Measurements from ENCODE around the gene EZR. TPM values are rescaled to one million over a fixed set of nuclear protein-coding genes. Genes with fewer than 3 reads are reported as not detected.
"Not testable (repeated sequence)": the region's sequence is repeated elsewhere in the genome, so short reads cannot be mapped to it uniquely, and the experiment has no call there.

EZR gene
- total RNA-seq, 2 donors from 2014 or later: 76.8 to 103 TPM

DNA sequence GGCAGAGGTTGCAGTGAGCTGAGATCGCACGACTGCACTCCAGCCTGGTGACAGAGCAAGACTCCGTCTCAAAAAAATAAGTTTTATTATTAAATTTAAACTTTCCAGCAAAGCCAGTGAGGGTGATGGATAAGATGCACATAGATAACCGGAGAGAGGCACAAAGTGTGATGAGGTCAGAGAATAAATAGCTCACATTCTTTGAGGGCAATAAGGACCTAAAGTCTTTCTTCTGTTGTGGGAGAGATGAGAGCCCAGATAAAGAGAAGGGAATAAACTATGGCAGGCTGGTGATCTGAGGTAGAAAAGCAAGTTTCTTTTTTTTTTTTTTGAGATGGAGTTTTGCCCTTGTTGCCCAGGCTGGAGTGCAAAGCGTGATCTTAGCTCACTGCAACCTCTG, 20.6 kb upstream of the EZR start:
- WGBS, 2 donors: 87 to 98% methylated on average over 5 of the region's 5 CpGs
- TF ChIP-seq, protein P1, sequence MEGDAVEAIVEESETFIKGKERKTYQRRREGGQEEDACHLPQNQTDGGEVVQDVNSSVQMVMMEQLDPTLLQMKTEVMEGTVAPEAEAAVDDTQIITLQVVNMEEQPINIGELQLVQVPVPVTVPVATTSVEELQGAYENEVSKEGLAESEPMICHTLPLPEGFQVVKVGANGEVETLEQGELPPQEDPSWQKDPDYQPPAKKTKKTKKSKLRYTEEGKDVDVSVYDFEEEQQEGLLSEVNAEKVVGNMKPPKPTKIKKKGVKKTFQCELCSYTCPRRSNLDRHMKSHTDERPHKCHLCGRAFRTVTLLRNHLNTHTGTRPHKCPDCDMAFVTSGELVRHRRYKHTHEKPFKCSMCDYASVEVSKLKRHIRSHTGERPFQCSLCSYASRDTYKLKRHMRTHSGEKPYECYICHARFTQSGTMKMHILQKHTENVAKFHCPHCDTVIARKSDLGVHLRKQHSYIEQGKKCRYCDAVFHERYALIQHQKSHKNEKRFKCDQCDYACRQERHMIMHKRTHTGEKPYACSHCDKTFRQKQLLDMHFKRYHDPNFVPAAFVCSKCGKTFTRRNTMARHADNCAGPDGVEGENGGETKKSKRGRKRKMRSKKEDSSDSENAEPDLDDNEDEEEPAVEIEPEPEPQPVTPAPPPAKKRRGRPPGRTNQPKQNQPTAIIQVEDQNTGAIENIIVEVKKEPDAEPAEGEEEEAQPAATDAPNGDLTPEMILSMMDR (IDR thresholded peaks at IDR 0.05): no peak

DNA sequence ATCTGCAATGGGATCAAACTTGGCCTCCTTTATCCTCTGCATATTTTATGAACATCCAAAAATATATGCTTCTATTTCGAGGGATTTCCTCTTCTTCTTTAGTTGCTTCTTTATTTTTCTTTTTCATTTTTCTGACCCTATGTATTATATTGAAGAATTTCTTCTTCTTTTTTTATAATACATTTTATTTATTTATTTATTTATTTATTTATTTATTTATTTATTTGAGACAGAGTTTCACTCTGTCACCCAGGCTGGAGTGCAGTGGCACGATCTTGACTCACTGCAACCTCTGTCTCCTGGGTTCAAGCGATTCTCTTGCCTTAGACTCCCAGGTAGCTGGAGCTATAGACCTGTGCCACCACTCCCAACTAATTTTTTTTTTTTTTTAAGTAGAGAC, 19.6 kb upstream of the EZR start:
- H3K27ac ChIP-seq; H3K27me3 ChIP-seq; H3K9me3 ChIP-seq; DNase-seq; intact Hi-C loops (cut with DNase I); H3K4me3 ChIP-seq; ATAC-seq; H3K36me3 ChIP-seq (replicated peaks in 1 of 2; ENCODE audit: insufficient read depth in 1 of 2, low read depth in 2 of 2): not testable (repeated sequence)
- peaks cover 15% of the 10 kb centered on the region for H3K4me1 ChIP-seq
- 92 to 100% methylated on average over 3 of the region's 3 CpGs for WGBS, 2 donors

More for the DNA sequence above, 20.6 kb upstream of the EZR start:
- Histone ChIP-seq H3K36me3 (replicated peaks in 1 of 2; ENCODE audit: insufficient read depth in 1 of 2, low read depth in 2 of 2) (no peaks in the 10 kb centered on the region), H3K9me3 (no peaks in the 10 kb centered on the region), H3K4me1 (peaks cover 14% of the 10 kb centered on the region), H3K4me3 (no peak overlapping the region), H3K27ac (no peak overlapping the region), H3K27me3 (no peaks in the 10 kb centered on the region)
- ATAC-seq (no peak), DNase-seq (no peak)
- intact Hi-C loops (cut with DNase I): no loop called here

DNA sequence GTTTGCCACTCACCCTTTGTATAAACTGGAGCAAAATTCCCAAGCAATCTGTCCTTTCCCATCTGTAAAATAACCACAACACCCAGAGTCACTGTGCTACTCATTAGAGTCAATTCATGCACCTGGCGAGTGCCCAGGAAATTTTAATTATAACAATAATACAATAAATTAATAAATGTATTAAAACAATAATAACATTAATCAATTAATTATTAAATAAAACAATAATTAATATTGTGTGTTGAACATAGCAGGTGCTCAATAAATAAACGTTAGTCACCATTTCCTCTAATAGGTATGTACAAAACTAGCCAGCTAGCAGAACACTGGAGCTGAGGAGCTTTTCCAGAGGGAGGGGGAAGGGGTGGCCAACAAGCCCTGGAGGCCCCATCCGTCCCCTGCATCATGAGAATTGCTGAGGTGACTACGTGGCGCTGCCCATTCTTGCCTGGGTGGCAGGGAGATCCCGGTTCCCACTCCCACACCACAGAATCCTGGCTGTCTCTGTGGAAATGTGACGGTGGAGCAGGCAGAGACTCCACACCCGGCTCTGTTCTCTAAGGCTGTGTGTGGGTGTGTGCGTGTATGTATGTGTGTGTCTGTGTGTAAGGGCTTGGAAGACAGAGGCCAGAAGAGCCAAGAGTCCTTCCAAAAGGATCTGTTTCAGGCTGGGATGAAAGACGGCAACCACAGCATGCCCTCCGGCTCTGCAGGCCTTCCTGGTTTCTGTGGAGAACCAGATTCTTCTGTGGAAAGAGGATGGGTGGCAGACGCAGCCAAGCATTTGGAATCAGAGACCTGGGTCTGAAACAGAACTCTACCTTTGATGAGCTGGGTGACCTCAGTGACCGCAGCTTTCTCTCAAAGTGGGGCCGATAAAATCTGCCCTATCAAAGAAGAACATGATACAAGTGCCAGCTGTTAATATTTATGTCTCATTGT, 18.8 kb upstream of the EZR start:
- 81 to 89% methylated on average over 14 of the region's 14 CpGs for WGBS, 2 donors
- H3K4me3 ChIP-seq: no peak overlapping the region
- H3K27me3 ChIP-seq: no peaks in the 10 kb centered on the region
- intact Hi-C loops (cut with DNase I): no loop called here
- DNase-seq: peak in 1 of 4 donors; percentile 6
- no peak for ATAC-seq
- H3K27ac ChIP-seq: no peak overlapping the region
- peaks cover 15% of the 10 kb centered on the region for H3K4me1 ChIP-seq
- no peaks in the 10 kb centered on the region for H3K9me3 ChIP-seq
- TF ChIP-seq, protein P1 (IDR thresholded peaks at IDR 0.05): no peak
- TF ChIP-seq POLR2A (IDR thresholded peaks at IDR 0.05): no peak
- H3K36me3 ChIP-seq (replicated peaks in 1 of 2; ENCODE audit: insufficient read depth in 1 of 2, low read depth in 2 of 2): no peaks in the 10 kb centered on the region

DNA sequence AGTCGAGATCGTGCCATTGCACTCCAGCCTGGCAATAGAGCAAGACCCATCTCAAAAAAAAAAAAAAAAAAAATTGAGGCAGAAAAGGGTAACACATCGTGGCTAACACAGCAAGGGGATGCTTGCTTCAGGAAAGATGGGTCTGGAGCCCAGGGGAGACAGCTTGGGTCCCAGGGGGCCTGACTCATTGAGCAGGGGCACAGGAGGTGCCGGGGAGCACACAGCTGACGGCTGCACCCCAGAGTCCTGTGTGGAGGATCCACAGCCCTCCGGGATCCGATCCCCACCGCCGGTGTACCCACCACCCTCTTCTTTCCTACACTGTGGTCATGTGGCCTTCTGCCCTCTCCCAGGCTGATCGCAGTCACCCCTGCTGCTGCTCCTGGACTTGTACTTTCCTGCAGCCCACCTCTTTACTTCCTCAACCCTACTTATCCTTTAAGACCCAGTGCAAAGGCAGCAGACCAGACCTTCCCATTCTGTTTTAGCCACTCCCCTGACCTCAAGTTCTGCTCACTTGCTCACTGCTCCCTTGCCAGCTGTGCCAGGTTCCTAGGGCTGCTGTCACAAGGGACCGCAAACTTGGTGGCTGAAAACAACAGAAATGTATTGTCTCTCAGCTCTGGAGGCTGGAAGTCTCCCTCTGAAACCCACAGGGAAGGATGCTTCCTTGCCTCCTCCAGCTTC, 17.6 kb upstream of the EZR start:
- H3K9me3 ChIP-seq: no peaks in the 10 kb centered on the region
- no peaks in the 10 kb centered on the region for H3K36me3 ChIP-seq (replicated peaks in 1 of 2; ENCODE audit: insufficient read depth in 1 of 2, low read depth in 2 of 2)
- H3K27ac ChIP-seq: no peak overlapping the region
- no peak overlapping the region for H3K4me3 ChIP-seq
- intact Hi-C loops (cut with DNase I): no loop called here
- WGBS, 2 donors: 94 to 96% methylated on average over 11 of the region's 11 CpGs
- ATAC-seq (no peak), DNase-seq (no peak)
- no peaks in the 10 kb centered on the region for H3K27me3 ChIP-seq
- TF ChIP-seq POLR2A (IDR thresholded peaks at IDR 0.05): no peak
- TF ChIP-seq, protein P1 (IDR thresholded peaks at IDR 0.05): no peak
- peaks cover 15% of the 10 kb centered on the region for H3K4me1 ChIP-seq

DNA sequence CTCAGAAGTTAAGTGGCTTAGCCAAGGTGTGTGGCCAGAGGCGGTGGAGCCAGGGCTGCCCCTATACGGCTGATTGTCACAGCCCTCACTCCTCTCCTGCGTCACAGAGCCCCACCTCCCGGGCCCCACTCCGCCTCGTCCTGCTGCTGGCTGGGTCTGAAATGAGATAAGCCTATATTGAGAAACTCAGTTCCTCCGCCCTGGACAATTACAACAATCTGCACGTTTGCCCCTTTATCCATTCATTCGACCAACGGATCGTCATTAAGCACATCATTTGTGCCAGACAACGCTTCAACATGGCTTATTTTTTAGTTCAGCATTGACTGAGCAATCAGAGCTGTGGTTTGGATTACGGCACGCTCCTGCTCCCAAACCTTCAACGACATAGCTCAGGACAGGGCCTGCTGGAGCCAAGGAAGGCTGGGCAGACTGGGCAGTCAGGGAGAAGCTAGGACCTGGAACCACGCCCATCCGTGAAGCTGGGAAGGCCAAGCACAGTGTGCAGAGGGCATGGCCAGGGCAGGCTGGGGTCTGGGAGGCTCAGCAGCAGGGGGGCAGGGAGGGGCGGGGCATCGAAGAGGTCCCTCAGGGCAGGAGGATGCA, 16.6 kb upstream of the EZR start:
- intact Hi-C loops (cut with DNase I): no loop called here
- TF ChIP-seq POLR2A (IDR thresholded peaks at IDR 0.05): peak in 2 of 3 donors; percentile 27 to 37
- TF ChIP-seq, protein P1 (IDR thresholded peaks at IDR 0.05): no peak
- Histone ChIP-seq H3K4me3 (no peak overlapping the region), H3K27ac (peak overlapping the region; percentile 64 to 83 (median 70)), H3K9me3 (no peaks in the 10 kb centered on the region), H3K4me1 (peaks cover 15% of the 10 kb centered on the region), H3K27me3 (no peaks in the 10 kb centered on the region), H3K36me3 (replicated peaks in 1 of 2; ENCODE audit: insufficient read depth in 1 of 2, low read depth in 2 of 2) (no peaks in the 10 kb centered on the region)
- DNase-seq: peak; percentile 67 to 82 (median 74)
- ATAC-seq: peak; percentile 92
- 26 to 41% methylated on average over 18 to 19 of the region's 19 CpGs for WGBS, 2 donors
